Measurements from ENCODE around the gene DLST.

Gene DLST

GRCh38 chr14:74836251-74836960, 45.3 kb upstream of the DLST start:
- Histone ChIP-seq H3K27me3 (ENCODE audit: insufficient read depth, low read length) (no peaks in the 10 kb centered on the region), H3K9ac (ENCODE audit: low read length) (no peak overlapping the region), H3K79me1 (ENCODE audit: low read length) (no peaks in the 10 kb centered on the region), H4K91ac (ENCODE audit: low read depth, low read length) (no peak overlapping the region), H3K23ac (ENCODE audit: low read length) (no peak overlapping the region), H3K4me2 (ENCODE audit: low read length) (no peak overlapping the region), H2BK12ac (ENCODE audit: low read length) (no peak overlapping the region), H2AK5ac (ENCODE audit: low read length) (no peak overlapping the region), H3K4ac (ENCODE audit: low read depth, low read length) (no peak overlapping the region), H3K27ac (ENCODE audit: low read depth, low read length) (no peak overlapping the region), H2AFZ (ENCODE audit: insufficient read depth, low read length, poor library complexity) (no peak overlapping the region), H3K4me3 (ENCODE audit: low read depth, low read length) (no peak overlapping the region), H4K12ac (ENCODE audit: low read depth, low read length) (no peak overlapping the region), H3K14ac (ENCODE audit: low read length) (no peak overlapping the region), H3K9me3 (ENCODE audit: insufficient read depth, low read depth, low read length) (no peaks in the 10 kb centered on the region), H3K18ac (ENCODE audit: low read length) (no peak overlapping the region), H3K4me1 (ENCODE audit: control insufficient read depth in 1 of 2, insufficient read depth in 2 of 2, low read length in 2 of 2) (no peaks in the 10 kb centered on the region), H3K79me2 (ENCODE audit: control insufficient read depth, insufficient read depth, low read length, poor library complexity) (no peaks in the 10 kb centered on the region), H2BK5ac (ENCODE audit: low read depth, low read length, poor library complexity) (no peak overlapping the region), H3K36me3 (ENCODE audit: control insufficient read depth in 1 of 2, insufficient read depth in 2 of 2, low read length in 2 of 2) (peaks cover 3 to 7% of the 10 kb centered on the region in 2 experiments), H4K8ac (ENCODE audit: low read depth, low read length) (no peak overlapping the region), H2BK120ac (ENCODE audit: insufficient read depth, low read length, poor library complexity) (no peak overlapping the region)
- no peak for DNase-seq
- WGBS (ENCODE audit: extremely low coverage, insufficient coverage, insufficient read length): no CpG with 5 or more reads among the region's 1 CpG

- H2BK120ac ChIP-seq (ENCODE audit: insufficient read depth, low read length, poor library complexity): no peak overlapping the region
- no peak overlapping the region for H2BK12ac ChIP-seq (ENCODE audit: low read length)
- H4K91ac ChIP-seq (ENCODE audit: low read depth, low read length): no peak overlapping the region
- no peak overlapping the region for H2BK5ac ChIP-seq (ENCODE audit: low read depth, low read length, poor library complexity)
- no peak overlapping the region for H3K14ac ChIP-seq (ENCODE audit: low read length)
- H3K27ac ChIP-seq (ENCODE audit: low read depth, low read length): no peak overlapping the region
- H3K4me2 ChIP-seq (ENCODE audit: low read length): no peak overlapping the region
- H2AK5ac ChIP-seq (ENCODE audit: low read length): no peak overlapping the region
- H3K18ac ChIP-seq (ENCODE audit: low read length): no peak overlapping the region
- peaks cover 2 to 7% of the 10 kb centered on the region in 2 experiments for H3K36me3 ChIP-seq (ENCODE audit: control insufficient read depth in 1 of 2, insufficient read depth in 2 of 2, low read length in 2 of 2)
- no peak overlapping the region for H4K8ac ChIP-seq (ENCODE audit: low read depth, low read length)
- no peak overlapping the region for H3K4ac ChIP-seq (ENCODE audit: low read depth, low read length)
- no peak overlapping the region for H3K4me3 ChIP-seq (ENCODE audit: low read depth, low read length)
- H3K4me1 ChIP-seq (ENCODE audit: control insufficient read depth in 1 of 2, insufficient read depth in 2 of 2, low read length in 2 of 2): no peaks in the 10 kb centered on the region
- H3K79me1 ChIP-seq (ENCODE audit: low read length): no peaks in the 10 kb centered on the region
- no peaks in the 10 kb centered on the region for H3K9me3 ChIP-seq (ENCODE audit: insufficient read depth, low read depth, low read length)
- no peak overlapping the region for H3K23ac ChIP-seq (ENCODE audit: low read length)
- no peak overlapping the region for H4K12ac ChIP-seq (ENCODE audit: low read depth, low read length)
- DNase-seq: no peak
- no peaks in the 10 kb centered on the region for H3K27me3 ChIP-seq (ENCODE audit: insufficient read depth, low read length)
- H3K9ac ChIP-seq (ENCODE audit: low read length): no peak overlapping the region
- no peak overlapping the region for H2AFZ ChIP-seq (ENCODE audit: insufficient read depth, low read length, poor library complexity)
- WGBS (ENCODE audit: extremely low coverage, insufficient coverage, insufficient read length): no CpG with 5 or more reads among the region's 2 CpGs
- no peaks in the 10 kb centered on the region for H3K79me2 ChIP-seq (ENCODE audit: control insufficient read depth, insufficient read depth, low read length, poor library complexity)
These were observed 43.5 kb upstream of the DLST start for GRCh38 chr14:74838166-74838565.

DNA sequence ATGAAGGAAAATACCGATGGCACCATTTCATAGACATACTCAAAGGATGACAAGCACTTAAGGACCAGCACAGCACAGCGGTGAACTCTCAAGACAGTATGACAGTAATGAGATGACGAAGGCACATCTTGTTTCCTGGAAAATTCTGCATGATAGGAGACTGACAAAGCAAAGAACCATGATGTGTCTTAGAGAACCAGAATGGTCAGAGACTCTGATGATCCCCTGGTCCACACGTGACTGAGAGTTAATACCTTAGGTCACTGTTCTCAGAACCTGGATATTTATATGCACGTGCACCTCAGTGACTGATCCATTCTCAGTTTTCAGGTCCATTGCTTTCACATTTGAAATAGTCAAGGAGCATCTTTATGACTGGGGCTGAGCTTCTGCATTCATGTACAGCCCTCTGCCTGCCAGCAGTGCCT, 41.1 kb upstream of the DLST start:
- Histone ChIP-seq H4K12ac (ENCODE audit: low read depth, low read length) (no peak overlapping the region), H3K23ac (ENCODE audit: low read length) (no peak overlapping the region)

GRCh38 chr14:74841230-74842207, 40.2 kb upstream of the DLST start:
- Histone ChIP-seq H3K27me3 (ENCODE audit: insufficient read depth, low read length) (no peaks in the 10 kb centered on the region), H4K91ac (ENCODE audit: low read depth, low read length) (no peak overlapping the region)
- WGBS (ENCODE audit: extremely low coverage, insufficient coverage, insufficient read length): no CpG with 5 or more reads among the region's 4 CpGs

More for the DNA sequence above, 41.1 kb upstream of the DLST start:
- H3K9me3 ChIP-seq (ENCODE audit: insufficient read depth, low read depth, low read length): no peaks in the 10 kb centered on the region
- H3K4me1 ChIP-seq (ENCODE audit: control insufficient read depth in 1 of 2, insufficient read depth in 2 of 2, low read length in 2 of 2): no peaks in the 10 kb centered on the region
- no peak overlapping the region for H3K14ac ChIP-seq (ENCODE audit: low read length)
- H4K91ac ChIP-seq (ENCODE audit: low read depth, low read length): no peak overlapping the region
- H3K27ac ChIP-seq (ENCODE audit: low read depth, low read length): no peak overlapping the region
- no CpG with 5 or more reads among the region's 5 CpGs for WGBS (ENCODE audit: extremely low coverage, insufficient coverage, insufficient read length)
- no peak overlapping the region for H4K8ac ChIP-seq (ENCODE audit: low read depth, low read length)
- no peaks in the 10 kb centered on the region for H3K79me2 ChIP-seq (ENCODE audit: control insufficient read depth, insufficient read depth, low read length, poor library complexity)
- H2BK120ac ChIP-seq (ENCODE audit: insufficient read depth, low read length, poor library complexity): no peak overlapping the region
- H3K27me3 ChIP-seq (ENCODE audit: insufficient read depth, low read length): no peaks in the 10 kb centered on the region
- no peak overlapping the region for H3K4me3 ChIP-seq (ENCODE audit: low read depth, low read length)
- H3K18ac ChIP-seq (ENCODE audit: low read length): no peak overlapping the region
- H3K36me3 ChIP-seq (ENCODE audit: control insufficient read depth in 1 of 2, insufficient read depth in 2 of 2, low read length in 2 of 2): peaks cover 0 to 6% of the 10 kb centered on the region in 2 experiments
- H2BK12ac ChIP-seq (ENCODE audit: low read length): no peak overlapping the region
- H3K79me1 ChIP-seq (ENCODE audit: low read length): no peaks in the 10 kb centered on the region
- no peak overlapping the region for H3K4ac ChIP-seq (ENCODE audit: low read depth, low read length)
- no peak overlapping the region for H3K4me2 ChIP-seq (ENCODE audit: low read length)
- no peak overlapping the region for H2AFZ ChIP-seq (ENCODE audit: insufficient read depth, low read length, poor library complexity)
- H2AK5ac ChIP-seq (ENCODE audit: low read length): no peak overlapping the region
- no peak overlapping the region for H2BK5ac ChIP-seq (ENCODE audit: low read depth, low read length, poor library complexity)
- peak; percentile 55 to 70 for DNase-seq
- H3K9ac ChIP-seq (ENCODE audit: low read length): no peak overlapping the region

More at GRCh38 chr14:74841230-74842207, 40.2 kb upstream of the DLST start:
- Histone ChIP-seq H4K12ac (ENCODE audit: low read depth, low read length) (no peak overlapping the region), H3K79me1 (ENCODE audit: low read length) (no peaks in the 10 kb centered on the region), H3K9ac (ENCODE audit: low read length) (no peak overlapping the region), H2AFZ (ENCODE audit: insufficient read depth, low read length, poor library complexity) (no peak overlapping the region), H3K4me3 (ENCODE audit: low read depth, low read length) (no peak overlapping the region), H3K14ac (ENCODE audit: low read length) (no peak overlapping the region), H3K18ac (ENCODE audit: low read length) (no peak overlapping the region), H2BK12ac (ENCODE audit: low read length) (no peak overlapping the region), H3K27ac (ENCODE audit: low read depth, low read length) (no peak overlapping the region), H3K79me2 (ENCODE audit: control insufficient read depth, insufficient read depth, low read length, poor library complexity) (no peaks in the 10 kb centered on the region), H3K36me3 (ENCODE audit: control insufficient read depth in 1 of 2, insufficient read depth in 2 of 2, low read length in 2 of 2) (peaks cover 0 to 4% of the 10 kb centered on the region in 2 experiments), H3K4ac (ENCODE audit: low read depth, low read length) (no peak overlapping the region), H3K4me1 (ENCODE audit: control insufficient read depth in 1 of 2, insufficient read depth in 2 of 2, low read length in 2 of 2) (no peaks in the 10 kb centered on the region), H2AK5ac (ENCODE audit: low read length) (no peak overlapping the region), H2BK5ac (ENCODE audit: low read depth, low read length, poor library complexity) (no peak overlapping the region), H3K4me2 (ENCODE audit: low read length) (no peak overlapping the region), H3K9me3 (ENCODE audit: insufficient read depth, low read depth, low read length) (no peaks in the 10 kb centered on the region), H3K23ac (ENCODE audit: low read length) (no peak overlapping the region), H4K8ac (ENCODE audit: low read depth, low read length) (no peak overlapping the region), H2BK120ac (ENCODE audit: insufficient read depth, low read length, poor library complexity) (no peak overlapping the region)
- no peak for DNase-seq
